ENCODE measurements around the gene ARHGAP26. TPM values are rescaled to one million over a fixed set of nuclear protein-coding genes. Genes with fewer than 3 reads are reported as not detected.

Gene ARHGAP26
- total and polyA plus RNA-seq, 12 donors: 7.5 to 45.8 (median 37.2) TPM

GRCh38 chr5:142746532-142747433 is 23.4 kb upstream of the ARHGAP26 start:
- peaks cover 4 to 79% (median 54%) of the 10 kb centered on the region in 9 donors for H3K4me1 ChIP-seq
- H3K9me3 ChIP-seq: no peaks in the 10 kb centered on the region
- H3K36me3 ChIP-seq: no peaks in the 10 kb centered on the region
- intact Hi-C loops (cut with DNase I): loop anchor here in 3 of 10 donors (2.0 to 10.0 kb wide), 2 partner anchors 128 to 134 kb away; no protein-coding TSS in a partner anchor
- ATAC-seq (no peak), DNase-seq (no peak)
- no peaks in the 10 kb centered on the region for H3K27me3 ChIP-seq
- TF ChIP-seq CTCF (IDR thresholded peaks at IDR 0.05): no peak
- no peak overlapping the region for H3K4me3 ChIP-seq
- peak overlapping the region in 8 of 10 donors; percentile 17 to 93 (median 36) for H3K27ac ChIP-seq
- 46 to 52% methylated on average over 4 of the region's 4 CpGs for WGBS, 2 donors

- H3K4me3 ChIP-seq: no peak overlapping the region
- 65 to 75% methylated on average over 1 of the region's 1 CpG for WGBS, 2 donors
- no peaks in the 10 kb centered on the region for H3K27me3 ChIP-seq
- TF ChIP-seq CTCF (IDR thresholded peaks at IDR 0.05): no peak
- DNase-seq (no peak), ATAC-seq (no peak)
- peaks cover 6 to 76% (median 55%) of the 10 kb centered on the region in 9 donors for H3K4me1 ChIP-seq
- H3K27ac ChIP-seq: peak overlapping the region in 2 of 10 donors; percentile 15 to 22
- intact Hi-C loops (cut with DNase I): loop anchor here in 2 of 10 donors (10.0 kb wide), 1 partner anchor 127 kb away; no protein-coding TSS in a partner anchor
- H3K36me3 ChIP-seq: no peaks in the 10 kb centered on the region
- H3K9me3 ChIP-seq: no peaks in the 10 kb centered on the region
Measured at GRCh38 chr5:142748132-142748531, 22.0 kb upstream of the ARHGAP26 start.

GRCh38 chr5:142748568-142749249 is 21.5 kb upstream of the ARHGAP26 start:
- no peaks in the 10 kb centered on the region for H3K9me3 ChIP-seq
- DNase-seq (peak; percentile 23 to 25), ATAC-seq (peak in 4 of 8 donors; percentile 27 to 42 (median 33))
- H3K4me1 ChIP-seq: peaks cover 6 to 76% (median 55%) of the 10 kb centered on the region in 9 donors
- no peak overlapping the region for H3K4me3 ChIP-seq
- 90 to 94% methylated on average over 2 of the region's 2 CpGs for WGBS, 2 donors
- H3K36me3 ChIP-seq: no peaks in the 10 kb centered on the region
- H3K27ac ChIP-seq: peak overlapping the region in 2 of 10 donors; percentile 15 to 22
- intact Hi-C loops (cut with DNase I): loop anchor here in 2 of 10 donors (10.0 kb wide), 1 partner anchor 126 kb away; no protein-coding TSS in a partner anchor
- no peaks in the 10 kb centered on the region for H3K27me3 ChIP-seq
- peak; percentile 22 to 68 (median 54) for TF ChIP-seq CTCF (IDR thresholded peaks at IDR 0.05)

GRCh38 chr5:142749321-142749720 is 20.9 kb upstream of the ARHGAP26 start:
- intact Hi-C loops (cut with DNase I): loop anchor here in 2 of 10 donors (10.0 kb wide), 1 partner anchor 125 kb away; no protein-coding TSS in a partner anchor
- no peaks in the 10 kb centered on the region for H3K9me3 ChIP-seq
- peak overlapping the region in 1 of 10 donors; percentile 15 for H3K27ac ChIP-seq
- H3K27me3 ChIP-seq: no peaks in the 10 kb centered on the region
- 81 to 84% methylated on average over 3 of the region's 3 CpGs for WGBS, 2 donors
- ATAC-seq (no peak), DNase-seq (no peak)
- no peak for TF ChIP-seq CTCF (IDR thresholded peaks at IDR 0.05)
- no peak overlapping the region for H3K4me3 ChIP-seq
- H3K36me3 ChIP-seq: no peaks in the 10 kb centered on the region
- H3K4me1 ChIP-seq: peaks cover 8 to 74% (median 54%) of the 10 kb centered on the region in 9 donors

Measured in heart right ventricle (tissue), 16 donors.